ENCODE data around the gene LRBA.

- TF ChIP-seq CTCF (IDR thresholded peaks at IDR 0.05; ENCODE audit: extremely low read depth in 1 of 2, insufficient read depth in 1 of 2, low read depth in 1 of 2, low read length in 2 of 2), result no peak
- no peak for TF ChIP-seq JUN (IDR thresholded peaks at IDR 0.05; ENCODE audit: borderline replicate concordance, insufficient read depth, insufficient read length, low read depth)
- TF ChIP-seq MAX (IDR thresholded peaks at IDR 0.05; ENCODE audit: insufficient read depth, insufficient read length), result no peak
- TF ChIP-seq POLR2A (IDR thresholded peaks at IDR 0.05; ENCODE audit: low read depth, low read length), result no peak
- TF ChIP-seq POLR2AphosphoS5 (IDR thresholded peaks at IDR 0.05; ENCODE audit: insufficient read depth, low read depth, low read length), result no peak
- no peak for TF ChIP-seq EZH2 (IDR thresholded peaks at IDR 0.05; ENCODE audit: borderline replicate concordance, low read depth, low read length, severe bottlenecking)
- TF ChIP-seq FOS (IDR thresholded peaks at IDR 0.05; ENCODE audit: borderline replicate concordance, insufficient read depth, low read length), result no peak
- TF ChIP-seq GATA2 (IDR thresholded peaks at IDR 0.05; ENCODE audit: insufficient read depth, insufficient read length, low read depth, low read length), result no peak
These were observed 523.7 kb downstream of the LRBA start for GRCh38 chr4:150491132-150492049.
